ENCODE results near the gene SHISAL1.
"Not testable (repeated sequence)": the region's sequence is repeated elsewhere in the genome, so short reads cannot be mapped to it uniquely, and the experiment has no call there.

Gene SHISAL1

DNA sequence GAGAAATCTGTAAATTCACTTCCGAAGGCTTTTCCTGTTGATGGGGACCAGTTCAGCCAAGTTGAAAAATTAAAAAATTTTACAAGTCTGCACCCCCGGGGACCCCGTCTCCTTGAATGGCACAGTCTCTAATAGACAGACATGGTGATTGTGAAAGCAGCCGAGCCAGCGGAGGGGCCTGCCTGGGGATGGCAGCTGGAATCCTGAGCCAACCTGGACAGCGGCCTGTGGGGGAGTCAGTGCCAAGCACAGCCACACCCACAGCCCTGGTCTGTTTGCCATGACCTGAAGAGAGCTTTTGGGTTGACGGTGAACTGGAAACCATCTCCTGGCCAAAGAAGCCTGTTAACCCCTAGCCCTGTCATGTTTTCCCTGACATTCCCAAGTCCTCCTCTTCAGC, 67.3 kb downstream of the SHISAL1 start:
- H3K4me3 ChIP-seq (ENCODE audit: control insufficient read depth, low read depth, low read length) = no peak overlapping the region
- TF ChIP-seq, protein P1, sequence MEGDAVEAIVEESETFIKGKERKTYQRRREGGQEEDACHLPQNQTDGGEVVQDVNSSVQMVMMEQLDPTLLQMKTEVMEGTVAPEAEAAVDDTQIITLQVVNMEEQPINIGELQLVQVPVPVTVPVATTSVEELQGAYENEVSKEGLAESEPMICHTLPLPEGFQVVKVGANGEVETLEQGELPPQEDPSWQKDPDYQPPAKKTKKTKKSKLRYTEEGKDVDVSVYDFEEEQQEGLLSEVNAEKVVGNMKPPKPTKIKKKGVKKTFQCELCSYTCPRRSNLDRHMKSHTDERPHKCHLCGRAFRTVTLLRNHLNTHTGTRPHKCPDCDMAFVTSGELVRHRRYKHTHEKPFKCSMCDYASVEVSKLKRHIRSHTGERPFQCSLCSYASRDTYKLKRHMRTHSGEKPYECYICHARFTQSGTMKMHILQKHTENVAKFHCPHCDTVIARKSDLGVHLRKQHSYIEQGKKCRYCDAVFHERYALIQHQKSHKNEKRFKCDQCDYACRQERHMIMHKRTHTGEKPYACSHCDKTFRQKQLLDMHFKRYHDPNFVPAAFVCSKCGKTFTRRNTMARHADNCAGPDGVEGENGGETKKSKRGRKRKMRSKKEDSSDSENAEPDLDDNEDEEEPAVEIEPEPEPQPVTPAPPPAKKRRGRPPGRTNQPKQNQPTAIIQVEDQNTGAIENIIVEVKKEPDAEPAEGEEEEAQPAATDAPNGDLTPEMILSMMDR (conservative IDR thresholded peaks at IDR 0.05; ENCODE audit: control insufficient read depth, insufficient read depth, low read depth, low read length) = no peak
- DNase-seq (ENCODE audit: low read depth) = no peak

DNA sequence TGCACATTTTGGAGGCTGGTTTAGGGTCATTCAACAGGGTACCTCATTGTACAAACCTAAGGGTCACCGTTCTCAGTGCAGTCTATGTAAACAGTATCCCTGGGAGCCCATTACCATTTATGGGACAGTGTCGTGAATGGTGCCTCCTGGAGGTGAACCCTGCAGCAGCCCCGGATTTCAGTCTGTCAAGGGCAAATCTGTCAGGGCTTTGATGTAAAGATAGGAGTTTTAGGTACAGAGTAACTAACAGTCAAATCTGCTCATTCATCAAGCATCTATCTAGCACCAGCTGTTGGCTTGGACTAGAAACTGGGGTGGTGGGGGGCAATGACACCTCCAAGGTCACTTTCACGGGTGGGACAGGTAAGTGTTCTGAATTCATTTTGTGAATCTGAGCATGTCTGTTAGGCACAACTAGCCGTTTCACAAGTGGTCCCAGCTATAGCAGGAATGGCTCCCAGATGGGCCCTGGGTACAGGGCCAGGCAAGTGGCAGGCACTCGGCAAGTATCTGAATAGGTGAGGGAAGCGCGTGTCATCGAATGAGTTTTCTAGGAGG, 68.4 kb downstream of the SHISAL1 start:
- TF ChIP-seq, protein P1 (conservative IDR thresholded peaks at IDR 0.05; ENCODE audit: control insufficient read depth, insufficient read depth, low read depth, low read length) = no peak
- DNase-seq (ENCODE audit: low read depth) = no peak
- no peak overlapping the region for H3K4me3 ChIP-seq (ENCODE audit: control insufficient read depth, low read depth, low read length)

DNA sequence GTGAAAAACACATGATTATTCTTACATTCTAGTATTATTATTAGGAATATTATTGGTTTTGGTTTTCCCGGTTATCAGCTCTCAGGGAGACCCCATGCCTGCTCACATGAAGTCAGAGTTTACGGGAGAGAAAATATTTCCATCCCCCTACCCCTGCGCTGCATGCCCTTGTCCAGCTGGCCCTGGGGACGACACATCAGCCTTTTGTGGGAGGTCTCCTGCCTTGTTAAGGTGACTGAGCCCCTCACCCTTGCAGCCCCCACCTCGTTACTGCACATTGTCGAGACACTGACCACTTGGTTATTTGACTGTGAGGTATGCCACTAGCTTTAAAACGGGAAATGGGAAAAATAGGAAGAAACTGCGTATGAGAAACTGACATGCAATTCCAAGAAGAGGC, 69.0 kb downstream of the SHISAL1 start:
- TF ChIP-seq, protein P1 (conservative IDR thresholded peaks at IDR 0.05; ENCODE audit: control insufficient read depth, insufficient read depth, low read depth, low read length) = no peak
- DNase-seq (ENCODE audit: low read depth) = no peak
- no peak overlapping the region for H3K4me3 ChIP-seq (ENCODE audit: control insufficient read depth, low read depth, low read length)

DNA sequence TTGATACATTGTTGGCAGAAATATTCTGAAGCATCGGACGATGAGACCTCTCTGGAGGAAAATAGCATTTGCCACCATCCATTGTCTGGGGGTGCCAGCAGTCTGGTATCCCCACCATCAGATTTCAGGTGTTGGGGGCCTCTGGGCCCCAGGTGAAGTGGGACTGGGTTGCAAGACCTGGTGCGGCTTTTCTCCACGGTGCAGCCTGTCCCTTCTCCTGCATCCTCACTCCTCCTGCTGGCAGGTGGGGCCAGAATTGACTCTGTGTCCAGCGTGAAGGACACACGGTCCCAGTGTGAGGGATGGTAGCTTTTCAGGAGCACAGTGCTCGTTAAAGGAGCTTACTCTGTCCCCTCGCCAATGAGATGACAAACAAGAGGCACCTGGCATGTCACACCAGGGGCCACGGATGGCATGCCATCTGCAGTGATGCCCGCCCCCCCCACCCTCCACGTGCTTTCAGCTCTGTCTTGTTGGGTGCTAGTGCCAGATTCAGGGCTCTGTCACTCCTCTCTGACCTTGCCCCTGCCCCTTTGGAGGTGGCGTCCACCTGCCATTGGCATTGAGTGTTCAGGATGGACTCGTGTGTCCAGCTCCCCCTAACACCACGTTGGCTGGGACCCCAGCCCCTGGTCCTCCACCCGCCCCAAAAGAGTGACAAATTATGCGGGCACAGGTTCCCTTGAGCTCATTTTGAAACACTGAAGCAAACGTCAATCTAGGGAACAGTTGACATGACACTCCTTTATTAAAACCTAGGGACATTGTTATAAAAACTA, 69.6 kb downstream of the SHISAL1 start:
- no peak overlapping the region for H3K4me3 ChIP-seq (ENCODE audit: control insufficient read depth, low read depth, low read length)
- TF ChIP-seq, protein P1 (conservative IDR thresholded peaks at IDR 0.05; ENCODE audit: control insufficient read depth, insufficient read depth, low read depth, low read length) = no peak
- DNase-seq (ENCODE audit: low read depth) = no peak

DNA sequence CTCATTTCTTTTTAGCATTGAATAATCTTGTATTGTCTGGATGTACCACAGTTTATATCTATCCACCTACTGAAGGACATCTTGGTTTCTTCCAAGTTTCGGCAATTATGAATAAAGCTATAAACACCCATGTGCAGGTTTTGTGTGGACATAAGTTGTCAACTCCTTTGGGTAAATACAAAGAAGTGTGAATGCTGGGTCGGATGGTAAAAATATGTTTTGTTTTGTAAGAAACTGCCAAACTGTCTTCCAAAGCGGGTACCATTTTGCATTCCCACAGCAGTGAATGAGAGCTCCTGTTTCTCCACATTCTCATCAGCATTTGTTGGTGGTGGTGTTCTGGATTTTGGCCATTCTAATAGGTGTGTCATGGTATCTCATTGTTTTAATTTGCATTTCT, 71.6 kb downstream of the SHISAL1 start:
- not testable (repeated sequence) for DNase-seq (ENCODE audit: low read depth); H3K4me3 ChIP-seq (ENCODE audit: control insufficient read depth, low read depth, low read length)

DNA sequence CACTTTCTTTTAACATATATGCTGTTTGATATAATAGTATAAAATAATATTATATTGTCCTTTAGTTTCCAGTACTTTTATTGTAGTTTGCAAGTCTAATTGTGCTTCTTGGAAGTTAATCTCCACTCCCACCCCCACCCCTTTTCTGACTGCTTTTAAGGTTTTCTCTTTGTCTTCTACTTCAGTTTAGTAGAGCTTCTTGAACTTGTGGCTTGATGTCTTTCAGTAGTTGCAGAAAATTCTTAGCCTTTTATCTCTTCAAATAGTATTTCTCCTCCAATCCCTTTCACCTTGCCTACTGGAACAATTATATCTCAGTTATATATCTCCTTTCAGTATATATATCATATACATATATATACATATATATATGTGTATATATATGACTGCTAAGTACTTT, 75.5 kb downstream of the SHISAL1 start:
- no peak overlapping the region for H3K4me3 ChIP-seq (ENCODE audit: control insufficient read depth, low read depth, low read length)
- TF ChIP-seq, protein P1 (conservative IDR thresholded peaks at IDR 0.05; ENCODE audit: control insufficient read depth, insufficient read depth, low read depth, low read length) = no peak
- no peak for DNase-seq (ENCODE audit: low read depth)

DNA sequence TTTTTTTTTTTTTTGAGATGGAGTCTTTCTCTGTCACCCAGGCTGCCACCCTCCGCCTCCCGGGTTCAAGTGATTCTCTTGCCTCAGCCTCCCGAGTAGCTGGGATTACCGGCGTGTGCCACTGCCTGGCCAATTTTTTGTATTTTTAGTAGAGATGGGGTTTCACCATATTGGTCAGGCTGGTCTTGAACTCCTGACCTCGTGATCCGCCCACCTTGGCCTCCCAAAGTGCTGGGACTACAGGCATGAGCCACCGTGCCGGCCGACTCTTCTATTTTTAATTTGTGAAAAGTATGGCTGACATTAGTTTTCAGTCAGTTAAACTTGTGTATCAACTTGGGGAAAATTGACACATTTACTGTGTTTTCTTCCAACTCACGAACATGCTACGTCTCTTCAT, 78.4 kb downstream of the SHISAL1 start:
- DNase-seq (ENCODE audit: low read depth); H3K4me3 ChIP-seq (ENCODE audit: control insufficient read depth, low read depth, low read length): not testable (repeated sequence)

DNA sequence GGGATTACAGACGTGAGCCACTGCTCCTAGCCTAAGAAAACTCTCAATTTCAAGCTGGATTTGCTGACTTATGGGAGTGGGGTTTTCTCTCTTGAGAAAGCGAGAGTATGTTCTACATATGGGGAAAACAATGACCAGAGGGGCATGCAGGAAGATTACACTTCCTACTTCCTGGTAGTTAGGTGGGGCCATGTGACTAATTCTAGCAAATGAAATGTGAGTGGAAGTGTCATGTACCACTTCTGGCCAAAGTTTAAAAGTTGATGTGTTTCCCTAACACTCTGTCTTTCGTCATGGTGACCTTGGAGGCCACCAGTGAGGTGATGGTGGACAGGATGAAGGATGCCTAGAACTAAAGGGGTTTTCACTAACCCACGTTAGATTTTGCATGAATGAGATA, 81.5 kb downstream of the SHISAL1 start:
- no peak for DNase-seq (ENCODE audit: low read depth)
- TF ChIP-seq, protein P1 (conservative IDR thresholded peaks at IDR 0.05; ENCODE audit: control insufficient read depth, insufficient read depth, low read depth, low read length) = no peak
- H3K4me3 ChIP-seq (ENCODE audit: control insufficient read depth, low read depth, low read length) = no peak overlapping the region
